ENCODE results near the gene SLC25A38. TPM values are rescaled to one million over a fixed set of nuclear protein-coding genes. Genes with fewer than 3 reads are reported as not detected.

Gene SLC25A38, protein sequence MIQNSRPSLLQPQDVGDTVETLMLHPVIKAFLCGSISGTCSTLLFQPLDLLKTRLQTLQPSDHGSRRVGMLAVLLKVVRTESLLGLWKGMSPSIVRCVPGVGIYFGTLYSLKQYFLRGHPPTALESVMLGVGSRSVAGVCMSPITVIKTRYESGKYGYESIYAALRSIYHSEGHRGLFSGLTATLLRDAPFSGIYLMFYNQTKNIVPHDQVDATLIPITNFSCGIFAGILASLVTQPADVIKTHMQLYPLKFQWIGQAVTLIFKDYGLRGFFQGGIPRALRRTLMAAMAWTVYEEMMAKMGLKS
- total RNA-seq (2021) (22.0 and 25.6 TPM in 2 replicates), Bru-seq, nascent RNA (percentile 83 among the genes with signal in this experiment), BruChase-seq, experiment 1, labeled RNA remaining after a 2-hour chase (percentile 82 among the genes with signal in this experiment), BruChase-seq, experiment 2, labeled RNA remaining after a 6-hour chase (percentile 87 among the genes with signal in this experiment)
- long read RNA-seq, transcript SLC25A38-201 (7 exons, 2,147 nt), result major isoform, 32 of 34 reads
- long read RNA-seq, partial matches to known transcripts, result 1 of 34 reads
- long read RNA-seq, other reads (novel, unspliced or antisense), result 1 of 34 reads

DNA sequence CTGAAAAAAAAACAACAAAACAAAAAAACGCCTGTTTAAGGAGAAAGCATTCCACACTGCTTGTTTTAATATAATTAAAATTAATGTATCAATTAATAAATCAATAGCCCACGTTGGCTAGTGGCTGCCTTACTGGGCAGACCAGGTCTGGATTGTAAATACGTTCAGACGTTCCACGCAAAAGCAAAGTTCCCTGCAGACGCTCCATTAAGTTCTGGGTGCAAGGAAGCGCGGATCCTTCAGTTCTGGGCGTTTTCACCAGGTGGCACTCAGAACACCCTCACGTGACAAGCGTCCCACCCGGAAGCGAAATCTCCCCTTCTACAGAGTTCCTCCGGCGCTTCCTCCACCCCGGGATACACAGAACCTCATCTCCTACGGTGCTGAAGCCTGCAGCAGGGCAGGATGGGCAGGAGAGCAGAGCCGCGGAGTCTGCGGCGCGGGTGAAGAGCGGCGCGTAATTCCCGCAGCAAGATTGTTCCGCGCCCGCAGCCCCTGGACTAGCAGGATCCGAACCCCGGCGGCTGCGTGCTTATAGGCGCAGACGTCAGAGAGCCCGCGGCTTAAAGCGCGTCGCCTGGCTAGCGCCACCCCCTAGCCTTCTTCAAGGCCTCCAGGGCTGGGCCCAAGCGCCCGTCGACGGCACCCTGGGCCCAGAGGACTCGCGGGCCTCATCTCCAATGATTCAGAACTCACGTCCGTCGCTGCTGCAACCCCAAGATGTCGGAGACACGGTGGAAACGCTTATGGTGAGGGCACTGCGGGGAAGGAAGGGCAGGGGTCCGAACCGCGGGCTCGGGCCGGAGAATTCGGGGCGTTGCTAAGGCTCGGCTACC, at the start of gene SLC25A38:
SLC25A38 (plus strand) TSS at position 326 of the 836 bp plus-strand sequence; CDS start at position 681, 355 bp downstream.
- Histone ChIP-seq H4K20me1 (ENCODE audit: insufficient read depth) (peaks cover 25% of the 10 kb centered on the region), H3K9me2 (ENCODE audit: insufficient read depth) (no peaks in the 10 kb centered on the region), H3K9me3 (ENCODE audit: insufficient read depth, low read depth) (no peaks in the 10 kb centered on the region), H3K36me3 (ENCODE audit: low read depth) (no peaks in the 10 kb centered on the region), H3F3A (ENCODE audit: insufficient read depth, low read depth) (no peaks in the 10 kb centered on the region; the same call in 1 of the 2 replicates), H3K4me3 (peak within 1 kb of the TSS; percentile 78), H3K4me1 (replicated peaks; ENCODE audit: insufficient read depth) (peaks cover 18% of the 10 kb centered on the region), H3K79me2 (ENCODE audit: low read depth) (peaks cover 50% of the 10 kb centered on the region), H2AFZ (peak within 1 kb of the TSS; percentile 89), H3K4me2 (peak within 1 kb of the TSS; percentile 87), H3K27me3 (ENCODE audit: insufficient read depth, low read depth) (no peaks in the 10 kb centered on the region), H3K27ac (peak within 1 kb of the TSS; percentile 76)
- no peak for TF ChIP-seq EZH2 (IDR thresholded peaks at IDR 0.05; ENCODE audit: low read depth)
- TF ChIP-seq, protein P1, sequence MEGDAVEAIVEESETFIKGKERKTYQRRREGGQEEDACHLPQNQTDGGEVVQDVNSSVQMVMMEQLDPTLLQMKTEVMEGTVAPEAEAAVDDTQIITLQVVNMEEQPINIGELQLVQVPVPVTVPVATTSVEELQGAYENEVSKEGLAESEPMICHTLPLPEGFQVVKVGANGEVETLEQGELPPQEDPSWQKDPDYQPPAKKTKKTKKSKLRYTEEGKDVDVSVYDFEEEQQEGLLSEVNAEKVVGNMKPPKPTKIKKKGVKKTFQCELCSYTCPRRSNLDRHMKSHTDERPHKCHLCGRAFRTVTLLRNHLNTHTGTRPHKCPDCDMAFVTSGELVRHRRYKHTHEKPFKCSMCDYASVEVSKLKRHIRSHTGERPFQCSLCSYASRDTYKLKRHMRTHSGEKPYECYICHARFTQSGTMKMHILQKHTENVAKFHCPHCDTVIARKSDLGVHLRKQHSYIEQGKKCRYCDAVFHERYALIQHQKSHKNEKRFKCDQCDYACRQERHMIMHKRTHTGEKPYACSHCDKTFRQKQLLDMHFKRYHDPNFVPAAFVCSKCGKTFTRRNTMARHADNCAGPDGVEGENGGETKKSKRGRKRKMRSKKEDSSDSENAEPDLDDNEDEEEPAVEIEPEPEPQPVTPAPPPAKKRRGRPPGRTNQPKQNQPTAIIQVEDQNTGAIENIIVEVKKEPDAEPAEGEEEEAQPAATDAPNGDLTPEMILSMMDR (conservative IDR thresholded peaks at IDR 0.05), result no peak
- intact Hi-C loops (cut with micrococcal nuclease; ENCODE audit: unreplicated experiment), result no loop called here
- no TSS peak for BruUV-seq (replicated peaks)
- DNase-seq, result peak; percentile 75 to 79
- ChIA-PET POLR2A (ENCODE audit: unreplicated experiment) (no interaction called here), CTCF (no interaction called here)

DNA sequence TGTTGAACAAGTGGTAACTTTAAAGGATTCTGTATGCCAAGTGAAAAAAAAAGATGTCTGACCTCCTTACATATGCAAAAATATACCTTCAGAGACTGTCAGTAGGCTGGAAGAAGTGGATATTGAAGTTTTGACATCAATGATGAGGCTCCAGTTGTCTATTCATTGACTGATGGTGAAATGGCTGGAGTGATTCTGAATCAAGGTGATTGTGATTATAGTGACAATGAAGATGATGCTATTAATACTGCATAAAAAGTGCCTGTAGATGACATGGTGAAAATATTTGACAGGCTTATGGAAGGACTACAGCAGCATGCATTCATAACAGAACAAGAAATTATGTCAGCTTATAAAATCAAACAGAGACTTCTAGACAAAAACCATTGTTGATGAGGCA, 49.6 kb upstream of the SLC25A38 start:
- Histone ChIP-seq H3K4me3 (no peak overlapping the region), H4K20me1 (ENCODE audit: insufficient read depth) (no peaks in the 10 kb centered on the region), H3K4me2 (no peak overlapping the region), H3F3A (ENCODE audit: insufficient read depth, low read depth) (no peaks in the 10 kb centered on the region), H3K4me1 (replicated peaks; ENCODE audit: insufficient read depth) (no peaks in the 10 kb centered on the region), H3K27ac (no peak overlapping the region), H3K9me2 (ENCODE audit: insufficient read depth) (no peaks in the 10 kb centered on the region), H3K9me3 (ENCODE audit: insufficient read depth, low read depth) (no peaks in the 10 kb centered on the region), H3K27me3 (ENCODE audit: insufficient read depth, low read depth) (peaks cover 14% of the 10 kb centered on the region; the same call in 1 of the 2 replicates), H3K36me3 (ENCODE audit: low read depth) (no peaks in the 10 kb centered on the region), H3K79me2 (ENCODE audit: low read depth) (no peaks in the 10 kb centered on the region), H2AFZ (no peak overlapping the region)
- DNase-seq, result no peak
- TF ChIP-seq EZH2 (IDR thresholded peaks at IDR 0.05; ENCODE audit: low read depth), result no peak
- TF ChIP-seq, protein P1 (conservative IDR thresholded peaks at IDR 0.05), result no peak
- no TSS peak for BruUV-seq (replicated peaks)
- ChIA-PET CTCF (no interaction called here), POLR2A (ENCODE audit: unreplicated experiment) (no interaction called here)
- intact Hi-C loops (cut with micrococcal nuclease; ENCODE audit: unreplicated experiment), result no loop called here

DNA sequence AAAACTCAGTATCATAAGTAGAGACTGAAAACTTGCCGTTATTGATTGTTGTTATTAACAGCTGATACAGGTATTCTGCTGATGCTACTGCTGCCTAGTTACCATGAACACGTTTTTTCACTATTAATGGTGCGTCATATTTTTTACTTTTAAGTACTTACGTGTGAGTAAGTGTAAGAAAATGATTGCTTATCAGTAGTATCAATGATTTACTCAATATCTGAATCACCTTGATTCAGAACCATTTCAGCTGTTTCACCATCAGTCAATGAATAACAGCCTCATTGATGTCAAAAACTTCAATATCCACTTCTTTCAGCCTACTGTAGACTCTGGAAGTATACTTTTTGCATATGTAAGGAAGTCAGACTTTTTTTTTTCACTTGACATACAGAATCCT, 49.0 kb upstream of the SLC25A38 start:
- no peaks in the 10 kb centered on the region for H3F3A ChIP-seq (ENCODE audit: insufficient read depth, low read depth)
- no peak for DNase-seq
- POLR2A ChIA-PET (ENCODE audit: unreplicated experiment), result no interaction called here
- no peak overlapping the region for H3K4me3 ChIP-seq
- H3K36me3 ChIP-seq (ENCODE audit: low read depth), result no peaks in the 10 kb centered on the region
- H3K27me3 ChIP-seq (ENCODE audit: insufficient read depth, low read depth), result peaks cover 14% of the 10 kb centered on the region; the same call in 1 of the 2 replicates
- no peaks in the 10 kb centered on the region for H3K4me1 ChIP-seq (replicated peaks; ENCODE audit: insufficient read depth)
- H2AFZ ChIP-seq, result no peak overlapping the region
- CTCF ChIA-PET, result no interaction called here
- no peaks in the 10 kb centered on the region for H4K20me1 ChIP-seq (ENCODE audit: insufficient read depth)
- intact Hi-C loops (cut with micrococcal nuclease; ENCODE audit: unreplicated experiment), result no loop called here
- no peak overlapping the region for H3K4me2 ChIP-seq
- H3K9me3 ChIP-seq (ENCODE audit: insufficient read depth, low read depth), result no peaks in the 10 kb centered on the region
- no peaks in the 10 kb centered on the region for H3K9me2 ChIP-seq (ENCODE audit: insufficient read depth)
- H3K79me2 ChIP-seq (ENCODE audit: low read depth), result no peaks in the 10 kb centered on the region
- no peak overlapping the region for H3K27ac ChIP-seq
- TF ChIP-seq EZH2 (IDR thresholded peaks at IDR 0.05; ENCODE audit: low read depth), result no peak
- TF ChIP-seq, protein P1 (conservative IDR thresholded peaks at IDR 0.05), result no peak
- no TSS peak for BruUV-seq (replicated peaks)
